ENCODE results near the gene AMBN.

Gene AMBN, protein sequence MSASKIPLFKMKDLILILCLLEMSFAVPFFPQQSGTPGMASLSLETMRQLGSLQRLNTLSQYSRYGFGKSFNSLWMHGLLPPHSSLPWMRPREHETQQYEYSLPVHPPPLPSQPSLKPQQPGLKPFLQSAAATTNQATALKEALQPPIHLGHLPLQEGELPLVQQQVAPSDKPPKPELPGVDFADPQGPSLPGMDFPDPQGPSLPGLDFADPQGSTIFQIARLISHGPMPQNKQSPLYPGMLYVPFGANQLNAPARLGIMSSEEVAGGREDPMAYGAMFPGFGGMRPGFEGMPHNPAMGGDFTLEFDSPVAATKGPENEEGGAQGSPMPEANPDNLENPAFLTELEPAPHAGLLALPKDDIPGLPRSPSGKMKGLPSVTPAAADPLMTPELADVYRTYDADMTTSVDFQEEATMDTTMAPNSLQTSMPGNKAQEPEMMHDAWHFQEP

GRCh38 chr4:70591955-70592582, at the start of gene AMBN:
Gene AMBN (plus strand): TSS chr4:70592256. CDS start chr4:70592359, 103 bp downstream.
- Histone ChIP-seq H3K36me3 (ENCODE audit: insufficient read depth, low read length) (no peaks in the 10 kb centered on the region), H3K79me2 (ENCODE audit: insufficient read depth, low read length) (no peaks in the 10 kb centered on the region), H3K27me3 (ENCODE audit: insufficient read depth, low read length, poor library complexity) (no peaks in the 10 kb centered on the region), H4K20me1 (ENCODE audit: insufficient read depth, low read length) (no peaks in the 10 kb centered on the region), H3K9me3 (ENCODE audit: insufficient read depth, low read length, severe bottlenecking) (no peaks in the 10 kb centered on the region), H2AFZ (ENCODE audit: low read depth, low read length) (no peak within 1 kb of the TSS), H3K4me3 (ENCODE audit: low read depth in 1 of 2, low read length in 2 of 2) (no peak within 1 kb of the TSS), H3K4me1 (ENCODE audit: insufficient read depth, low read length) (no peaks in the 10 kb centered on the region), H3K27ac (ENCODE audit: low read length) (no peak within 1 kb of the TSS), H3K4me2 (ENCODE audit: insufficient read depth, low read length) (no peak within 1 kb of the TSS), H3K9ac (ENCODE audit: low read depth, low read length) (no peak within 1 kb of the TSS)
- ATAC-seq (ENCODE audit: insufficient read depth, low read depth) (no peak), DNase-seq (no peak)
- TF ChIP-seq CTCF (IDR thresholded peaks at IDR 0.05; ENCODE audit: borderline replicate concordance, extremely low read depth, low read length, poor library complexity, severe bottlenecking) (no peak), EZH2 (IDR thresholded peaks at IDR 0.05; ENCODE audit: borderline replicate concordance, low read depth, low read length, severe bottlenecking) (no peak)

GRCh38 chr4:70544279-70544868, 47.7 kb upstream of the AMBN start:
- Histone ChIP-seq H3K4me1 (ENCODE audit: insufficient read depth, low read length) (no peaks in the 10 kb centered on the region), H3K9me3 (ENCODE audit: insufficient read depth, low read length, severe bottlenecking) (no peaks in the 10 kb centered on the region), H3K9ac (ENCODE audit: low read depth, low read length) (no peak overlapping the region), H4K20me1 (ENCODE audit: insufficient read depth, low read length) (no peaks in the 10 kb centered on the region), H2AFZ (ENCODE audit: low read depth, low read length) (no peak overlapping the region), H3K4me3 (ENCODE audit: low read depth in 1 of 2, low read length in 2 of 2) (no peak overlapping the region), H3K27ac (ENCODE audit: low read length) (no peak overlapping the region), H3K36me3 (ENCODE audit: insufficient read depth, low read length) (no peaks in the 10 kb centered on the region), H3K27me3 (ENCODE audit: insufficient read depth, low read length, poor library complexity) (peaks cover 2% of the 10 kb centered on the region), H3K4me2 (ENCODE audit: insufficient read depth, low read length) (no peak overlapping the region), H3K79me2 (ENCODE audit: insufficient read depth, low read length) (no peaks in the 10 kb centered on the region)
- no peak for DNase-seq
- ATAC-seq (ENCODE audit: insufficient read depth, low read depth) = peak; percentile 55; the same call in 1 of the 3 replicates
- TF ChIP-seq CTCF (IDR thresholded peaks at IDR 0.05; ENCODE audit: borderline replicate concordance, extremely low read depth, low read length, poor library complexity, severe bottlenecking) (peak; percentile 57), EZH2 (IDR thresholded peaks at IDR 0.05; ENCODE audit: borderline replicate concordance, low read depth, low read length, severe bottlenecking) (no peak)

DNA sequence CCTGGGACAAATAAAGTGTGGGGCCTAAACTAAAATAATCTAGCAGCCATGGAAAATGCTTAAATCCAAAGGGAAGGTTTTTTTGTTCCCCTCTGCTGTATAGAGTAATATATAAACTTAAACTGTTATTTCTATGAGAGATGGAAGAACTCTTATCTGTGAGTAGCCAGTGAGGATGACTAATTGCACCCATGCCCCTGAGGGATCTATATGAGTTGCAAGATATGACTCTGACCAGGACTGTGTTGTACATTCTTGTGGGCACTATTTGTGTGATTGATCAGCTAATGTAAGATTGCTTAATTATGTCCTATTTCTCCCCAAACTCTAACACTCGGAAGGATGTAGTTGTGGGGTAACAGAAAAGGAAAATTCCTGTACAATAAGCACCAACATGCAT, 35.2 kb upstream of the AMBN start:
- Histone ChIP-seq H3K9ac (ENCODE audit: low read depth, low read length) (no peak overlapping the region), H3K36me3 (ENCODE audit: insufficient read depth, low read length) (no peaks in the 10 kb centered on the region), H3K4me3 (ENCODE audit: low read depth in 1 of 2, low read length in 2 of 2) (no peak overlapping the region), H3K79me2 (ENCODE audit: insufficient read depth, low read length) (no peaks in the 10 kb centered on the region), H3K9me3 (ENCODE audit: insufficient read depth, low read length, severe bottlenecking) (no peaks in the 10 kb centered on the region), H3K27me3 (ENCODE audit: insufficient read depth, low read length, poor library complexity) (peaks cover 2% of the 10 kb centered on the region), H3K4me1 (ENCODE audit: insufficient read depth, low read length) (no peaks in the 10 kb centered on the region), H2AFZ (ENCODE audit: low read depth, low read length) (no peak overlapping the region), H4K20me1 (ENCODE audit: insufficient read depth, low read length) (no peaks in the 10 kb centered on the region), H3K4me2 (ENCODE audit: insufficient read depth, low read length) (no peak overlapping the region), H3K27ac (ENCODE audit: low read length) (no peak overlapping the region)
- no peak for ATAC-seq (ENCODE audit: insufficient read depth, low read depth)
- TF ChIP-seq CTCF (IDR thresholded peaks at IDR 0.05; ENCODE audit: borderline replicate concordance, extremely low read depth, low read length, poor library complexity, severe bottlenecking) (no peak), EZH2 (IDR thresholded peaks at IDR 0.05; ENCODE audit: borderline replicate concordance, low read depth, low read length, severe bottlenecking) (no peak)
- DNase-seq = no peak
